A673 (cell line): ENCODE results near the gene RPP25L. TPM values are rescaled to one million over a fixed set of nuclear protein-coding genes. Genes with fewer than 3 reads are reported as not detected.

Source experiments
- BruUV-seq: library from RNA; stranded (reverse); fragments of 400-500 nt; replicated peaks from 2 replicates; lab custom pipeline; 2021; lab: Mats Ljungman, UMichigan
- CTCF ChIA-PET: fragments of 300-600 bp; sonication (Branson Sonifier 250); formaldehyde crosslinking; loops from one replicate; lab custom pipeline; 2022; ENCODE audit warnings: antibody characterized with exemption; lab: Charles Lee
- POLR2A ChIA-PET: fragments of 300-600 bp; sonication (Branson Sonifier 250); formaldehyde crosslinking; loops from one replicate; lab custom pipeline; 2022; ENCODE audit warnings: antibody characterized with exemption; ENCODE audit not compliant: low non-redundant PET; lab: Charles Lee
- DNase-seq: peaks from one replicate; pipeline ENCODE4 v3.0.0-alpha.2; 2015; ENCODE audit warnings: low spot score
- H3K27ac ChIP-seq: fragments of 200-600 bp; sonication (generic); 2 replicates; pipeline ENCODE4 v1.5.1; 2016; ENCODE audit warnings: mixed run types, low read depth, mild to moderate bottlenecking, mixed read lengths, antibody characterized with exemption, low read length; ENCODE audit not compliant: poor library complexity, severe bottlenecking
- H3K27me3 ChIP-seq: fragments of 200-600 bp; sonication (generic); replicated peaks from 2 replicates; pipeline ENCODE4 v1.6.1; 2017; ENCODE audit warnings: mixed run types, low read depth, mild to moderate bottlenecking, mixed read lengths, antibody characterized with exemption, low read length; ENCODE audit not compliant: insufficient read depth, poor library complexity
- H3K36me3 ChIP-seq: fragments of 200-600 bp; sonication (generic); 2 replicates; pipeline ENCODE4 v1.6.1; 2016; ENCODE audit warnings: mixed run types, mild to moderate bottlenecking, mixed read lengths, antibody characterized with exemption, low read length; ENCODE audit not compliant: insufficient read depth, poor library complexity, severe bottlenecking
- H3K4me1 ChIP-seq: fragments of 200-600 bp; sonication (generic); 2 replicates; pipeline ENCODE4 v1.6.1; 2017; ENCODE audit warnings: mixed run types, mild to moderate bottlenecking, mixed read lengths, antibody characterized with exemption, low read length; ENCODE audit not compliant: insufficient read depth, poor library complexity, severe bottlenecking
- H3K4me3 ChIP-seq: fragments of 200-600 bp; sonication (generic); 2 replicates; pipeline ENCODE4 v1.5.1; 2016; ENCODE audit warnings: low read depth, mixed run types, mild to moderate bottlenecking, mixed read lengths, low read length; ENCODE audit not compliant: poor library complexity, severe bottlenecking
- H3K9me3 ChIP-seq: fragments of 200-600 bp; sonication (generic); 2 replicates; pipeline ENCODE4 v1.6.1; 2016; ENCODE audit warnings: mixed run types, low read depth, mild to moderate bottlenecking, mixed read lengths, antibody characterized with exemption, low read length; ENCODE audit not compliant: poor library complexity, severe bottlenecking
- EZH2 ChIP-seq: fragments of 200-600 bp; sonication (generic); IDR thresholded peaks from 2 replicates; pipeline ENCODE4 v1.6.1; 2017; ENCODE audit warnings: borderline replicate concordance, low read depth, mild to moderate bottlenecking, mixed read lengths, antibody characterized with exemption, low read length; ENCODE audit not compliant: poor library complexity, severe bottlenecking
- intact Hi-C: fragments of 100-400 bp; cut with micrococcal nuclease; formaldehyde crosslinking; loops from one replicate; pipeline ENCODE4 v1.10.0; 2022; ENCODE audit not compliant: unreplicated experiment
- total RNA-seq: library from RNA; stranded (reverse); gene quantifications from 2 replicates; pipeline ENCODE4 v1.2.3, GENCODE V29; 2021
- TF ChIP-seq, protein P1 (sequence below): fragments of 300-800, 200-600 bp; sonication (generic); conservative IDR thresholded peaks from 2 replicates; pipeline ENCODE4 v1.5.1; 2017; ENCODE audit warnings: low read depth, mild to moderate bottlenecking, antibody characterized with exemption, low read length, moderate library complexity, mixed read lengths

Gene RPP25L
- total RNA-seq, 1 experiment from 2014 or later = 19.7 TPM

DNA sequence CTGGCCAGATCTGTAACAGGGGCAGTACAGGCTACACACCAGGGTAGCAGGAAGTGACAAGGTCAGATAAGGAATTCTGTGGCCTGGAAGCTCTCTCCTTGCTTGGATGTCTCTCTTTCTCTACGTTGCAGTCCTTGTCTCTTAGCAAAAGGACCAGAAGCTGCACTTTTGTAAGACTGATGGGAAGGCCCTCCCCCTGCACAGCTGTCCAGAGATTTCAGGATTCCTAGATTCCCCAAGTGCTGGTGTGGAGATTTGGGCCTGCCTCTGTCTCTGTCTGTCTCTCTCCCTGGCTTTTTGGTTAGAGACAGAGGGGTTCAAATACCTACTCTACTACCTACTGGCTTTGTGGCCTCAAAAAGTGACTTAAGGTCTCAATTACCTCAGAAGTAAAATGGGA lies 12.4 kb downstream of the RPP25L start:
- CTCF ChIA-PET = no interaction called here

DNA sequence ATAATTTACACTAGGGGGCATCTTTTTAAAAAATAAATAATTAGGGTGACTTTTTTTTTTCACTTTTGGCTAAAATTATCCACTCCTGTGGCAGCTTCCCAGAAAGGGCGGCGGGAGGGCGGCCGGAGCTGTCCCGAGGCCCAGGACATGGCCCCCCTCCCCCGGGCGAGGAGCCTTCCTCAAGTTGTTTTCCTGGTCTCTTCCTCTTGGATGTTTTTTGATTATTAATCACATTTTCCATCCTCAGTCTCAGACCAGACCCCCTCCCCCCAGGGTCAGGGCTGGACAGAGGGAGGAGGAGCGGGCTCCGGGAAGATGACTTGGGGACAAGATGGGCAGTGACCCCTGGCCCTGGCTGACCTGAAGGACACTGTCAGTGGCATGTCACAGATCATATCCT lies 17.7 kb downstream of the RPP25L start:
- ChIA-PET CTCF (no interaction called here), POLR2A (no interaction called here)
- H3K4me1 ChIP-seq = peaks cover 9% of the 10 kb centered on the region
- no peak for DNase-seq
- H3K27ac ChIP-seq = no peak overlapping the region
- TF ChIP-seq EZH2 = no peak
- TF ChIP-seq, protein P1, sequence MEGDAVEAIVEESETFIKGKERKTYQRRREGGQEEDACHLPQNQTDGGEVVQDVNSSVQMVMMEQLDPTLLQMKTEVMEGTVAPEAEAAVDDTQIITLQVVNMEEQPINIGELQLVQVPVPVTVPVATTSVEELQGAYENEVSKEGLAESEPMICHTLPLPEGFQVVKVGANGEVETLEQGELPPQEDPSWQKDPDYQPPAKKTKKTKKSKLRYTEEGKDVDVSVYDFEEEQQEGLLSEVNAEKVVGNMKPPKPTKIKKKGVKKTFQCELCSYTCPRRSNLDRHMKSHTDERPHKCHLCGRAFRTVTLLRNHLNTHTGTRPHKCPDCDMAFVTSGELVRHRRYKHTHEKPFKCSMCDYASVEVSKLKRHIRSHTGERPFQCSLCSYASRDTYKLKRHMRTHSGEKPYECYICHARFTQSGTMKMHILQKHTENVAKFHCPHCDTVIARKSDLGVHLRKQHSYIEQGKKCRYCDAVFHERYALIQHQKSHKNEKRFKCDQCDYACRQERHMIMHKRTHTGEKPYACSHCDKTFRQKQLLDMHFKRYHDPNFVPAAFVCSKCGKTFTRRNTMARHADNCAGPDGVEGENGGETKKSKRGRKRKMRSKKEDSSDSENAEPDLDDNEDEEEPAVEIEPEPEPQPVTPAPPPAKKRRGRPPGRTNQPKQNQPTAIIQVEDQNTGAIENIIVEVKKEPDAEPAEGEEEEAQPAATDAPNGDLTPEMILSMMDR = no peak
- BruUV-seq = no TSS peak
- intact Hi-C loops = loop anchor here (5.0 kb wide), 1 partner anchor 262 kb away; no protein-coding TSS in a partner anchor
- H3K9me3 ChIP-seq = no peaks in the 10 kb centered on the region
- H3K36me3 ChIP-seq = no peaks in the 10 kb centered on the region
- H3K27me3 ChIP-seq = peaks cover 12% of the 10 kb centered on the region
- H3K4me3 ChIP-seq = no peak overlapping the region

More for the DNA sequence above, 12.4 kb downstream of the RPP25L start:
- no TSS peak for BruUV-seq
- no peak for TF ChIP-seq EZH2
- TF ChIP-seq, protein P1 = no peak
- Histone ChIP-seq H3K4me3 (no peak overlapping the region), H3K27me3 (no peaks in the 10 kb centered on the region), H3K36me3 (no peaks in the 10 kb centered on the region), H3K27ac (no peak overlapping the region), H3K4me1 (no peaks in the 10 kb centered on the region), H3K9me3 (no peaks in the 10 kb centered on the region)
- POLR2A ChIA-PET = no interaction called here
- intact Hi-C loops = no loop called here
- no peak for DNase-seq

DNA sequence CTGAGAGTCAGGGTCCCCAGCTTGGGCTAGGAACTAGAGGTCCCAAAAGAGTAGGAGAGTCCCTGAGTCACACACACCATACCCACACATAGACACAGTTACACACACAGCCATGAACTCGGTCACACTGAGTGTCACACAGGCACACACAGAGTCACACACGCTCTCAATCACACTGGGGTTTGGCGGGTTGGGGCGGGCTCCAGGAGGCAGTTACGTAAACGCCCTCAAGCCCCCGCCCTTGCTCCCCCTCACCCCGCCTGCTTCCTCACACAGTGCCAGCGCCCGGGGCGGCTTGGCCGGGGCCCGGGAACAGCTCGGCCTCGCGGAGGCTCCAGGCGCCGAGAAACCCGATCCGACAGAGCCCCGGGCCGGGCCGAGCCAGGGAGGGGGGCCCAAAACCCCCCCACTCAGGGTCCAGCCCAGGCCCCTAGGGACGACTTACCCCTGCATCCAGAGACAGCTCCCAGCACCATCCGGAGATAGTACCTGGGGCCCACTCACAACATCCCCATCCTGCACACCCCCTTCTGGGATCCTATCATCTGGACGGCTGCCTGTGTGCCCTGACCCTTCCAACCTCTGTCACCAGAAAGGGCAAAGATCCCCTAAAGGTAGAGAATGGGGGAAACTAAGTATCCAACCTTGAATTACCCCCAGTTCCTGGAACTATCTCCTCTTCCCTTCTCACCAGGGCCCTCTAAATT lies 18.8 kb downstream of the RPP25L start:
- no peak for TF ChIP-seq EZH2
- TF ChIP-seq, protein P1 = no peak
- Histone ChIP-seq H3K4me1 (peaks cover 15% of the 10 kb centered on the region), H3K27me3 (peaks cover 24% of the 10 kb centered on the region), H3K27ac (no peak overlapping the region), H3K4me3 (no peak overlapping the region), H3K9me3 (no peaks in the 10 kb centered on the region), H3K36me3 (no peaks in the 10 kb centered on the region)
- no TSS peak for BruUV-seq
- POLR2A ChIA-PET = no interaction called here
- DNase-seq = no peak
- CTCF ChIA-PET = interaction anchor here (2.3 to 2.4 kb wide), 2 partner anchors 45 to 189 kb away, joined by 12 to 19 read pairs; no protein-coding TSS in a partner anchor
- intact Hi-C loops = loop anchor here (5.0 kb wide), 1 partner anchor 261 kb away; no protein-coding TSS in a partner anchor
